ENCODE results near the gene ZNF184.

DNA sequence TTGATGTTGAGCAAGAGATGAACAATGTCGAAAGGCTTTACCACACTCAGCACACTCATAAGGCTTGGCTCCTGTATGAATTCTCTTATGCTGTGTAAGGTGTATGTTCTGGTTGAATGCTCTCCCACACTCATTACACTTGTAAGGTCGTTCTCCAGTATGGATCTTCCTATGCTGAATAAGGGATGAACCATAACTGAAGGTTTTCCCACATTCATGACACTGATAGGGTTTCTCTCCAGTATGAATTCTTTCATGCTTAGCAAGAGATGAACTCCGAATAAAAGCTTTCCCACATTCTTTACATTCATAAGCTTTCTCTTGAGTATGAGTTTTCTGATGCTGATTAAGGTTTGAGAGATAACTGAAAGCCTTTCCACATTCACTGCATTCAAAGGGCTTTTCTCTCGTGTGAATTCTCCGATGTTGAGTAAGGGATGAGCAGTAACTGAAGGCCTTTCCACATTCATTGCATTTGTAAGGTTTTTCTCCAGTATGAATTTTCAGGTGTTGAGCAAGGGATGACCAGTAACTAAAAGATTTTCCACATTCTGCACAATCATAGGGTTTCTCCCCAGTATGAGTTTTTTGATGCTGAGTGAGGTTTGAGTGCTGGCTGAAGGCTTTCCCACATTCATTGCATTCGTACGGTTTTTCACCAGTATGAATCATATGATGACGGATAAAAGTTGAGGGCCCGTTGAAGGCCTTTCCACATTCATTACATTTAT, 21.1 kb downstream of the ZNF184 start:
- TF ChIP-seq CTCF (IDR thresholded peaks at IDR 0.05) (no peak), POLR2A (IDR thresholded peaks at IDR 0.05) (no peak), EP300 (IDR thresholded peaks at IDR 0.05) (no peak)
